ENCODE results near the gene SLC17A4. TPM values are rescaled to one million over a fixed set of nuclear protein-coding genes. Genes with fewer than 3 reads are reported as not detected.

Gene SLC17A4
- total RNA-seq, 1 experiment from 2014 or later: not detected

DNA sequence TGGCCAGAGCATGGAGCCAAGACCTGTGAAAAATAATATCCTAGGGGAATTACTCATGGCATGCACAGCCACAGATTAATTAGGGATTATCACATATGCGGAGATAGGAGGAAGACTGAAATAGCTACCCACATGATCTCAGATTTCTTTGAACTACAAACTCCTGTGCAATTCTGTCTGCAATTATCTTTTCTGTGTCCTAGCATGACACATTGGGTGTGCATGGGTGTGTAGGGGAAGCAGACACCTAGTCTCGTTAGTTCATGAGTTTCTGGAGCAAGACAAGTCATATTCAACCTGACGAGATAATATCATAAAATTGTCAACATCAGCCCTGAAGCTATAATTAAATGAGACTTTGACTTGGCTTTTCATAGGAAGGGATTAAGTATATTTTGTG lies 3.6 kb upstream of the SLC17A4 start:
- H3K27ac Mint-ChIP-seq: no peak overlapping the region
- Histone ChIP-seq H3K4me2 (ENCODE audit: insufficient read depth, insufficient read length, low read length) (no peak overlapping the region), H4K8ac (replicated peaks; ENCODE audit: insufficient read length, low read depth, low read length) (no peak overlapping the region), H2BK120ac (ENCODE audit: low read depth, low read length, poor library complexity, severe bottlenecking) (no peak overlapping the region), H4K20me1 (ENCODE audit: control insufficient read depth, insufficient read depth, insufficient read length) (no peaks in the 10 kb centered on the region), H2BK15ac (ENCODE audit: low read depth, low read length) (no peak overlapping the region), H2BK20ac (ENCODE audit: low read depth, low read length, poor library complexity, severe bottlenecking) (no peak overlapping the region), H2AK5ac (ENCODE audit: insufficient read length, low read length) (no peak overlapping the region), H3T11ph (ENCODE audit: low read length) (no peak overlapping the region), H2BK5ac (ENCODE audit: insufficient read length, low read length) (no peak overlapping the region), H3K18ac (ENCODE audit: insufficient read length, low read depth, low read length) (no peak overlapping the region), H3K56ac (ENCODE audit: insufficient read length, low read depth, low read length) (no peak overlapping the region), H3K4ac (ENCODE audit: low read depth, low read length) (no peak overlapping the region), H3K23ac (ENCODE audit: insufficient read length, low read depth, low read length) (no peak overlapping the region), H2AFZ (ENCODE audit: low read length) (no peak overlapping the region), H3K9me3 (ENCODE audit: control insufficient read depth, low read depth, low read length) (no peaks in the 10 kb centered on the region), H3K79me2 (ENCODE audit: insufficient read depth, low read length) (no peaks in the 10 kb centered on the region), H3K79me1 (ENCODE audit: insufficient read depth, low read depth, low read length, poor library complexity, severe bottlenecking) (no peaks in the 10 kb centered on the region), H4K91ac (ENCODE audit: insufficient read length, low read depth, low read length) (no peak overlapping the region), H3K27me3 (ENCODE audit: insufficient read depth, low read length) (no peaks in the 10 kb centered on the region), H3K4me1 (ENCODE audit: insufficient read depth, low read length) (no peaks in the 10 kb centered on the region), H3K27ac (ENCODE audit: insufficient read length, low read depth, low read length) (no peak overlapping the region), H3K9ac (ENCODE audit: extremely low read depth, insufficient read length, low read length) (no peak overlapping the region), H4K5ac (ENCODE audit: insufficient read length, low read depth, low read length) (no peak overlapping the region), H3K23me2 (ENCODE audit: insufficient read length, low read depth, low read length, poor library complexity, severe bottlenecking) (no peaks in the 10 kb centered on the region), H3K14ac (ENCODE audit: insufficient read depth, low read length) (no peak overlapping the region), H2BK12ac (ENCODE audit: insufficient read length, low read depth, low read length) (no peak overlapping the region)
- no peaks in the 10 kb centered on the region for H3K27me3 Mint-ChIP-seq (ENCODE audit: low read depth)
- no peak overlapping the region for H3K4me3 Mint-ChIP-seq
- WGBS (ENCODE audit: extremely low coverage, insufficient read length, low lambda C conversion rate): no CpG with 5 or more reads among the region's 3 CpGs
- TF ChIP-seq, protein P1, sequence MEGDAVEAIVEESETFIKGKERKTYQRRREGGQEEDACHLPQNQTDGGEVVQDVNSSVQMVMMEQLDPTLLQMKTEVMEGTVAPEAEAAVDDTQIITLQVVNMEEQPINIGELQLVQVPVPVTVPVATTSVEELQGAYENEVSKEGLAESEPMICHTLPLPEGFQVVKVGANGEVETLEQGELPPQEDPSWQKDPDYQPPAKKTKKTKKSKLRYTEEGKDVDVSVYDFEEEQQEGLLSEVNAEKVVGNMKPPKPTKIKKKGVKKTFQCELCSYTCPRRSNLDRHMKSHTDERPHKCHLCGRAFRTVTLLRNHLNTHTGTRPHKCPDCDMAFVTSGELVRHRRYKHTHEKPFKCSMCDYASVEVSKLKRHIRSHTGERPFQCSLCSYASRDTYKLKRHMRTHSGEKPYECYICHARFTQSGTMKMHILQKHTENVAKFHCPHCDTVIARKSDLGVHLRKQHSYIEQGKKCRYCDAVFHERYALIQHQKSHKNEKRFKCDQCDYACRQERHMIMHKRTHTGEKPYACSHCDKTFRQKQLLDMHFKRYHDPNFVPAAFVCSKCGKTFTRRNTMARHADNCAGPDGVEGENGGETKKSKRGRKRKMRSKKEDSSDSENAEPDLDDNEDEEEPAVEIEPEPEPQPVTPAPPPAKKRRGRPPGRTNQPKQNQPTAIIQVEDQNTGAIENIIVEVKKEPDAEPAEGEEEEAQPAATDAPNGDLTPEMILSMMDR (conservative IDR thresholded peaks at IDR 0.05): no peak
- H3K9me3 Mint-ChIP-seq: no peaks in the 10 kb centered on the region
- H3K36me3 Mint-ChIP-seq (ENCODE audit: insufficient read depth in 1 of 3, low read depth in 3 of 3): no peaks in the 10 kb centered on the region
- no peak for DNase-seq
- H3K4me1 Mint-ChIP-seq: no peaks in the 10 kb centered on the region
